Small intestine (tissue), 7 donors: ENCODE measurements around the gene KCNN3. TPM values are rescaled to one million over a fixed set of nuclear protein-coding genes. Genes with fewer than 3 reads are reported as not detected.

Experiments
- DNase-seq, 2 donors: peaks; one replicate each; pipeline versions ENCODE4 v3.0.0 to v3.0.0-alpha.2; 2013
- FAIRE-seq: peaks from 2 replicates; lab custom pipeline; 2012; peaks lifted over from hg19 to GRCh38; lab: Jason Lieb, UNC
- H3K27ac ChIP-seq, 3 donors: one replicate each; pipeline ENCODE4 v1.5.1; 2013; ENCODE audit warnings: low read length in 2 of 3, mild to moderate bottlenecking in 2 of 3, control low read depth in 1 of 3, inconsistent platforms in 1 of 3, low read depth in 1 of 3, moderate library complexity in 1 of 3
- H3K27me3 ChIP-seq, 3 donors: one replicate each; pipeline ENCODE4 v1.6.1; 2013; ENCODE audit warnings: low read length in 3 of 3, inconsistent platforms in 1 of 3; ENCODE audit not compliant: control insufficient read depth in 3 of 3, insufficient read depth in 3 of 3
- H3K36me3 ChIP-seq, 3 donors: one replicate each; pipeline ENCODE4 v1.6.1; 2013; ENCODE audit warnings: low read length in 3 of 3, inconsistent platforms in 1 of 3, low read depth in 1 of 3, mild to moderate bottlenecking in 1 of 3, moderate library complexity in 1 of 3; ENCODE audit not compliant: control insufficient read depth in 3 of 3, insufficient read depth in 2 of 3
- H3K4me1 ChIP-seq, 3 donors: one replicate each; pipeline ENCODE4 v1.6.1; 2013; ENCODE audit warnings: low read length in 2 of 3, inconsistent platforms in 1 of 3, low read depth in 1 of 3, mild to moderate bottlenecking in 1 of 3, moderate library complexity in 1 of 3; ENCODE audit not compliant: control insufficient read depth in 3 of 3, insufficient read depth in 2 of 3
- H3K4me3 ChIP-seq, 3 donors: one replicate each; pipeline ENCODE4 v1.5.1; 2013; ENCODE audit warnings: low read length in 3 of 3, control low read depth in 1 of 3, inconsistent platforms in 1 of 3, low read depth in 1 of 3, mild to moderate bottlenecking in 1 of 3, moderate library complexity in 1 of 3
- H3K9me3 ChIP-seq, 2 donors: one replicate each; pipeline ENCODE4 v1.6.1; 2013; ENCODE audit warnings: low read depth in 1 of 2, low read length in 1 of 2; ENCODE audit not compliant: control insufficient read depth in 2 of 2, insufficient read depth in 1 of 2
- WGBS, 3 donors: extraction: QIAGEN DNeasy Blood & Tissue Kit; methylation state at CpG; one replicate each; pipeline ENCODE4 v1.1.7; 2013; 5-methylcytosine and 5-hydroxymethylcytosine counted together
- polyA plus RNA-seq, 4 donors: library from polyadenylated mRNA; stranded (reverse) in 3 of 4; unstranded in 1 of 4; fragments of 200-250 nt in 3 of 4; fragments of 120-200 nt in 1 of 4; gene quantifications; one replicate each; pipeline versions ENCODE4 v1.2.1 to v1.2.3, GENCODE V29; 2013
- donor health status: healthy with polysubstance abuse.
- donor health status: control.
- donor health status: control.
- donor health status: Bipolar disorder and iron deficiency.
- donor health status: healthy.

The KCNN3 gene
- polyA plus RNA-seq, 4 donors, result 0.27 to 1.6 (median 0.94) TPM

DNA sequence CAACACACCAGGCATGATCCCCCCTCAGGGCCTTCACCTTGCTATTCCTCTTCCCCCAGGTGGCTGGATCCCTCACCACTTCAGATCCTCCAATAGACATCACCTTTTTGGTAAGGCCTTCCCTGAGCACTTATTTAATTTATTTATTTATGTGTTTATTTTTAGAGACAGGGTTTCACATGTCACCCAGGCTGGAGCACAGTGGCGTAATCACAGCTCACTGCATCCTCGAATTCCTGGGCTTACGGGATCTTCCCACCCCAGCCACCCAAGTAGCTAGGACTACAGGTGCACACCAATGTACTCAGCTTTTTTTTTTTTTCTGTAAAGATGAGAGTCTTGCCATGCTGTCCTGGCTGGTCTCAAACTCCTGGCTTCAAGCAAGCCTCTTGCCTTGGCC, 17.2 kb downstream of the KCNN3 start:
- no peaks in the 10 kb centered on the region for H3K4me1 ChIP-seq
- no peak for FAIRE-seq
- no peak overlapping the region for H3K27ac ChIP-seq
- H3K36me3 ChIP-seq, result no peaks in the 10 kb centered on the region
- DNase-seq, result no peak
- H3K4me3 ChIP-seq, result no peak overlapping the region
- no peaks in the 10 kb centered on the region for H3K9me3 ChIP-seq
- WGBS, 3 donors, result 89 to 96% (median 90%) methylated on average over 3 of the region's 3 CpGs
- H3K27me3 ChIP-seq, result no peaks in the 10 kb centered on the region

DNA sequence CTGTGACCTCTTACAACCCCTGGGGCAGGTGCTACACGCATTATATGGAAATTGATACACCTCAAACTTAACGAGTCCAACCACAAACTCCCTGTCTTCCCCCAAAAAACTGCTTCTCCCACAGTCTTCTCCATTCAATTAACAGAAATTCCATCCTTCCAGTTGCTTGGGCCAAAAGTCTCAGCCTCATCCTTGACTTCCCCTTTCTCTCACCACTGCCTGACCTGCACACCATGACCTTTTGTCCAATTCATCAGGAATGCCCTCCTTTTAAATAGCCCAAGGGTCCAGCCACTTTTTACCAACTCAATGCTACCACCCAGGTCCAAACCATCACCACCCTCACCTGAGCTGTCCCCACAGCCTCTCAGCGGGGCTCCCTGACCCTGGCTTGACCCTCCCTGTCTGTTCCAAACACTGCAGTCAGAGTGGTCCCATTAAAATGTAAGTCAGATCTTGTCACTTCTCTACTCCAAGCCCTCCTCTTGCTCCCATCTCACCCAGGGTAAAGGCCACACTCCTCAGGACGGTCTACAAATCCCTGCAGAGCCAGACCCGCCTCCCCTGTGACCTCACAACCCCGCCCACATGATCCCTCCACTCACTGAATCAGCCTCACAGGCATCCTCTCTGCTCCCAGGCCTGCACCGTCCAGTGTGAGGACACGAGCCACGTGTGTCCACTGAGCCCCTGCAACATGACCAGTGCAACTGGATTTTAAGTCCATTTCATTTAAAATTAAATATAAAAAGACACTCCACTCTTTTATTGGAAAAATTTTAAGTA, 18.5 kb downstream of the KCNN3 start:
- WGBS, 3 donors, result 59 to 74% (median 61%) methylated on average over 9 of the region's 9 CpGs
- Histone ChIP-seq H3K27ac (no peak overlapping the region), H3K9me3 (no peaks in the 10 kb centered on the region), H3K4me1 (no peaks in the 10 kb centered on the region), H3K36me3 (no peaks in the 10 kb centered on the region), H3K4me3 (no peak overlapping the region), H3K27me3 (no peaks in the 10 kb centered on the region)
- FAIRE-seq, result no peak
- no peak for DNase-seq

DNA sequence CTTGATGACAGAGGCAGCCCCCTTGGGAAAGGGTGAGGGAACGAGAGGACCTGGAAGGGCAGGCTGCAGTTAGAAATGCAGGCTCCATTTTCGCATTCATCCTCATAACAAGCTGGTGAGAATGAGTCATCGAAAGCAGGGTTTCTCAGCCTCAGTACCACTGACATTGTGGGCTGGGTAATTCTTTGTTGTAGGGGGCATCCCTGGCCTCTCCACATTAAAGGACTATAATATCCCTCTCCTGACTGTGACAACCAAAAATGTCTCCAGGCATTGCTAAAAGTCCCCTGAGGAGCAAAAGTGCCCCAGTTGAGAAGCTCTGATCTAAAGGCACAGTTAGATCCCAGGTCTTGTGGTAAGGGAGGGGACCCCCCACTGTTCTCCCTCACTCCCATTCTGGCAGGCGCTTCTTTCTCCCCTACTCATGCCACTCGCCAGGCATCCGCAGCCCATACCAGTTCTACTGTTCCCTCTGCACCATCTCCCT, 20.4 kb downstream of the KCNN3 start:
- H3K9me3 ChIP-seq, result no peaks in the 10 kb centered on the region
- H3K4me1 ChIP-seq, result peaks cover 0 to 13% (median 0%) of the 10 kb centered on the region in 3 donors
- no peaks in the 10 kb centered on the region for H3K27me3 ChIP-seq
- WGBS, 3 donors, result 82 to 98% (median 85%) methylated on average over 6 of the region's 6 CpGs
- no peak overlapping the region for H3K27ac ChIP-seq
- DNase-seq (no peak), FAIRE-seq (no peak)
- H3K36me3 ChIP-seq, result no peaks in the 10 kb centered on the region
- H3K4me3 ChIP-seq, result no peak overlapping the region

DNA sequence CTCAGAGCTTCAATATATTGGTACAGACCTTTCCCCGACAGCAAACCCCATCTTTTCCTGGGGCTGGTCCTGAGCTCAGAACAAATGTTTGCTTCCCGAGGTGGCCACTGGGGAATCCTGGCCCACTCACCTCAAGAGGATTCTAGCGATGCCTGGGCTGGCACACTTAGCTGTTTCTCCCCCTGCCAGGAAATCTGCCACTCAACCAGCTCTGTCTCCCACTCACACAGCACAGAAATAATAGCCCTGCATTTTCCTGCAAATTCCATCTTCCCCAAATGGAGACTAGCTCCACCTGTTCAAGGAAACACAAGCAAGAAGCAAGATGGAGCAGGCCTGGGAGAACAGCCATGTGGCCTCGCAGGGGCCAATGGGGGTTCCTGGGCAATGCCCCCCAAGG, 21.1 kb downstream of the KCNN3 start:
- FAIRE-seq (no peak), DNase-seq (no peak)
- H3K27ac ChIP-seq, result no peak overlapping the region
- H3K9me3 ChIP-seq, result no peaks in the 10 kb centered on the region
- H3K4me3 ChIP-seq, result no peak overlapping the region
- H3K4me1 ChIP-seq, result peaks cover 0 to 13% (median 0%) of the 10 kb centered on the region in 3 donors
- H3K27me3 ChIP-seq, result no peaks in the 10 kb centered on the region
- H3K36me3 ChIP-seq, result no peaks in the 10 kb centered on the region
- WGBS, 3 donors, result 83 to 91% (median 86%) methylated on average over 4 of the region's 4 CpGs

DNA sequence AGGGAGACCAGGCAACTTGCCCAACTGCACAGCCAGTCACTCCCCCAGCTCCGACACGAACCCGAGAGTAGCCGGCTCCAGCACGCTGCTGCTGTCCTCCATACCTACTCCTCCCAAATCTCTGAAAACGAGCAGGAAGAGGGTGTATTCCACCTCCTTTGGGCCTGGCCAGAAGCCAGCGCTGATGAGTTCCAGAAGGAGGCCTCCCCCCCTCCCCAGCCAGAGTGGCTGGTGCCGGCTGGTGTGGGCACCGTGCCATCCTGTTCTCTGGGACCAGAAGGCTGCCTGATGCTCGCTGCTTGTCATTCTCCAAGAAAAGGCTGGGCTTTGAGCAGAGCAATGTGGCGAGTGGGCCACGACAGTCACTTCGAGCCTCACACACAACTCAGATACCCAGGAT, 22.2 kb downstream of the KCNN3 start:
- no peak for FAIRE-seq
- Histone ChIP-seq H3K4me3 (no peak overlapping the region), H3K36me3 (no peaks in the 10 kb centered on the region), H3K27ac (no peak overlapping the region), H3K9me3 (no peaks in the 10 kb centered on the region), H3K4me1 (peaks cover 0 to 13% (median 0%) of the 10 kb centered on the region in 3 donors), H3K27me3 (no peaks in the 10 kb centered on the region)
- DNase-seq, result no peak
- WGBS, 3 donors, result 50 to 64% (median 57%) methylated on average over 13 of the region's 13 CpGs

DNA sequence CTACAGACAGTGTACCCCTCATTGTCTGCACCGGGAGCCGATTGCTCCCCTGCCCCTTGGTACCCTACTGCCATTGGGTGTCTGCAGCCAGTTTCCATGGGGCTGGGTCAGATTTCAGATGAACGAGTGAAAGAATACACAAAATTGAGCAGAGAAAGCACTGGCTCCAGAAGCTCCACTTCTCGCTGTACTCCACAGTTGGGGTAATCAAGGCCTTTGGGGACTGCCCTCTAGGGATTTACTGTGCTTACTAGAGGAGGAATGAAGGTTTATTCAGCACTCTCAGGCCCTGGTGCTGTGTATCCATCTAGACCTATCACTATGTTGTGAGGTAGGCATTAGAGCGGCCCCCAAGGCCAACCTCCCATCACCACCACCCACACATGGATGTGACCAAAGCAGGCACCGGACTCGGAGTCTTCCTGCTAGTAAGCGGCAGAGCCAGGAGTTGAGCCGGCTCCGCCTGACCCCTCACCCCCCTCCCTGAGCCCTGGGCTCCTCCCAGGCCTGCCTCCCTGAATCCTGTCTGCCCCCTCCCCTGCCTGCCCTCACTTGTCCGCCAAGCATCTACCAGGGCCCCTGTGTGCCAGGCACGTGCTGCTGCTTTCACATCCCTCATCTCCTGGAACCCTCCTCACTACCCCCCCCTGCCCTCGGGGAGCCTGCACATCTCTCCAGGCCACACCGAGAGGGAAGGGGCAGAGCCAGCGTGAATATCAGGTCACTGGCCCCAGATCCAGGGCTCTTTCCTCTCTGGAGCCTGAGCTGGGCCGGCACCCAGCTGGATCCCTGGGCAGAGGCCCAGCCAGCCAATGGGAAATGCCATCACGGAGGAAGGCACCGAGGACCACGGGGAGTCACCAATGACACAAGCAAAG, 23.3 kb downstream of the KCNN3 start:
- no peaks in the 10 kb centered on the region for H3K36me3 ChIP-seq
- no peaks in the 10 kb centered on the region for H3K27me3 ChIP-seq
- no peak overlapping the region for H3K4me3 ChIP-seq
- H3K27ac ChIP-seq, result no peak overlapping the region
- peaks cover 0 to 13% (median 0%) of the 10 kb centered on the region in 3 donors for H3K4me1 ChIP-seq
- no peaks in the 10 kb centered on the region for H3K9me3 ChIP-seq
- 80 to 85% (median 83%) methylated on average over 19 of the region's 19 CpGs for WGBS, 3 donors
- FAIRE-seq, result no peak
- DNase-seq, result no peak

DNA sequence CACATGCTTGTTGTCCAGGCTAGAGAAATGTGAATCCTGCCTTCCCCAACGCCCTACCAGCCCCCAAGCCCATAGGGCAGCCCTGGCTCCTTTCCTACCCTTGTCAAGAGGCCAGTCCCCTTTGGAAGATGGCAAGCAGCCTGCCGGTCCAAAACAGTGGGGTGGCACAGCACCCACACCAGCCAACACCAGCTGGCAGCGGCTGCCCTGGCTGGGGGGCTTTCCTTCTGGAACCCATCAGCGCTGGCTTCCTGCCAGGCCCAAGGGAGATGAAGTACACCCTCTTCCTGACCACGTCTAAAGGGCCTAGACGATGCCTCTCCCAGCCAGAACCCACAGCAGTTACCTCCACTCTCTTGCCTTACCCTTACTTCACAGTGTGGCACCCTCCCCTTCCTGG, 24.2 kb downstream of the KCNN3 start:
- H3K27ac ChIP-seq, result no peak overlapping the region
- no peaks in the 10 kb centered on the region for H3K27me3 ChIP-seq
- 60 to 79% (median 76%) methylated on average over 6 of the region's 6 CpGs for WGBS, 3 donors
- H3K36me3 ChIP-seq, result no peaks in the 10 kb centered on the region
- H3K4me3 ChIP-seq, result no peak overlapping the region
- no peak for DNase-seq
- no peak for FAIRE-seq
- H3K4me1 ChIP-seq, result peaks cover 0 to 13% (median 0%) of the 10 kb centered on the region in 3 donors
- no peaks in the 10 kb centered on the region for H3K9me3 ChIP-seq

DNA sequence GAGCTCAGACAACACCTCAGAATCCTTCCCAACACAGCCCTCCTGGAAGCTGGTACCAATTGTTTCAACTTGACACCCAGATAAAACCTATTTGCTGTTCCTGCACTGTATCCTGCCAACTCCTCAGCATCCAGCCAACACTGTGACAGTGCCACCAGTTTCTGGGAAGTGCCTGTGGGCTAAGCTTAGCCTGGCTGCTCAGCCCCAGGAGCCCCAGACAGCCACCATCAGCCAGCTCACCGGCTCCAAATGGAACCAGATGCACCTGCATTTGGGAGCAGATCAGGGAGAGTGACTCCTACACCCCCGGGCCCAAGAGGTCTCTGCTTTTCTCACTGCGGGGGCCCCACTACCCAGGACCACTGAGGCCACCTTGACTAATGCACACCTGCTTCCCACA, 24.9 kb downstream of the KCNN3 start:
- Histone ChIP-seq H3K4me1 (peaks cover 0 to 20% (median 0%) of the 10 kb centered on the region in 3 donors), H3K4me3 (no peak overlapping the region), H3K36me3 (no peaks in the 10 kb centered on the region), H3K27ac (no peak overlapping the region), H3K27me3 (no peaks in the 10 kb centered on the region), H3K9me3 (no peaks in the 10 kb centered on the region)
- FAIRE-seq (no peak), DNase-seq (no peak)
- WGBS, 3 donors, result 52 to 68% (median 67%) methylated on average over 3 of the region's 3 CpGs
